Pancreas (tissue), 10 donors: Measurements from ENCODE around the gene KIZ. TPM values are rescaled to one million over a fixed set of nuclear protein-coding genes. Genes with fewer than 3 reads are reported as not detected.
A peak's percentile ranks its signal among the peaks of the same experiment; 100 is the strongest.

Source experiments
- ATAC-seq, 4 donors: fragments of 200-7000 bp; cut with Tn5 transposase; one replicate each; pipeline versions ENCODE4 v1.8.0 to v1.9.1; 2020; ENCODE audit warnings: mild to moderate bottlenecking in 4 of 4, moderate library complexity in 4 of 4
- DNase-seq, 6 donors: peaks; one replicate each; pipeline ENCODE4 v3.0.0-alpha.2; 2020
- FAIRE-seq: peaks from 2 replicates; lab custom pipeline; 2012; peaks lifted over from hg19 to GRCh38; lab: Jason Lieb, UNC
- H3K27ac ChIP-seq, 4 donors: fragments of 200-600 bp; sonication (generic); 1 replicate in 3 of 4; 2 replicates in 1 of 4; pipeline versions ENCODE4 v1.5.0 to v1.8.0; 2020
- H3K27me3 ChIP-seq, 4 donors: fragments of 200-600 bp; one replicate each; pipeline ENCODE4 v1.8.0; 2021
- H3K36me3 ChIP-seq, 3 donors: fragments of 200-600 bp; sonication (generic) in 1 of 3; one replicate each; pipeline versions ENCODE4 v1.5.0 to v1.8.0; 2020 to 2021
- H3K4me1 ChIP-seq, 3 donors: fragments of 200-600 bp; one replicate each; pipeline ENCODE4 v1.8.0; 2021
- H3K4me3 ChIP-seq, 4 donors: fragments of 200-600 bp; sonication (generic) in 2 of 4; one replicate each; pipeline versions ENCODE4 v1.5.0 to v1.8.0; 2020 to 2021
- H3K9me3 ChIP-seq, 4 donors: fragments of 200-600 bp; one replicate each; pipeline ENCODE4 v1.8.0; 2021
- WGBS, 2 donors: extraction: QIAGEN DNeasy Blood & Tissue Kit; methylation state at CpG; one replicate each; pipeline ENCODE4 v1.1.7; 2013; 5-methylcytosine and 5-hydroxymethylcytosine counted together
- intact Hi-C, 3 donors: fragments of 100-400 bp; cut with DNase I; formaldehyde crosslinking; loops; one replicate each; pipeline versions ENCODE4 v1.11.1 to v1.14.2; 2022
- polyA plus RNA-seq, 2 donors: library from polyadenylated mRNA; stranded (reverse); fragments of 200-250 nt; gene quantifications; one replicate each; pipeline ENCODE4 v1.2.3, GENCODE V29; 2013
- total RNA-seq, 6 donors: library from RNA; stranded (reverse); fragmentation: NEBNext Ultra II Directional in 4 of 6; extraction: Animal tissue kit (Norgen Biotek cat#: 25700) in 4 of 6; gene quantifications; one replicate each; pipeline versions ENCODE4 v1.2.1 to v1.2.4, GENCODE V29; 2021 to 2023
- TF ChIP-seq, protein P1 (sequence below), 4 donors: fragments of 200-600 bp; sonication (generic) in 3 of 4; IDR thresholded peaks; one replicate each; pipeline versions ENCODE4 v1.5.0 to v1.8.0; 2021; ENCODE audit warnings: antibody characterized with exemption in 4 of 4
- donor health status: healthy with polysubstance abuse.
- donor health status: DM: no; HTN: no; CAD: no; lungs with moderate emphysema.
- donor health status: DM: no; HTN: no; CAD: no.
- donor health status: control.
- donor health status: control.
- donor health status: Bipolar disorder and iron deficiency.
- donor health status: DM: yes; HTN: yes; CAD: no.
- donor health status: DM: no; HTN: no; CAD: no.
- donor health status: DM: no; HTN: no; CAD: no.
- donor health status: DM: yes; HTN: yes; CAD: no.

Gene KIZ
- total and polyA plus RNA-seq, 8 donors, result 8.5 to 28.7 (median 19.2) TPM

DNA sequence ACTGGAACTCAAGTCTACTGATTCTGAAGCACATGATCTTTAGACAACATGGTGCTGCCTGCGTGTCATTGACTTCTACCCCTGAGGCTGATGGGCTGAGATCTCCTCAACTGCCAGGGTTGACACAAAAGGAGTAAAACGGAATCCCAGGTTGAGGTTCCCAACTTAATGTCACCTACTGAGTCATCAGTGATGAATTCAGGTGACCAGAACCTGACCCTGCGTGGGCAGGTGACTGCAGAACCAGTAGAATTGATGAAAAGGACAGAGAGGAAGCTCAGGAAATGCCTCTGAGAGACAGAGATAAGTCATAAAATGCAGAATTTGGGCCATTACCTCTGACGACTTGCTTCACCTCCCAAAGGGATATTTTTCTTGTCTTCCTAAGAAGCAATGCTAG lies 7.7 kb upstream of the KIZ start:
- Histone ChIP-seq H3K9me3 (no peaks in the 10 kb centered on the region), H3K36me3 (no peaks in the 10 kb centered on the region), H3K4me3 (no peak overlapping the region), H3K4me1 (no peaks in the 10 kb centered on the region), H3K27me3 (no peaks in the 10 kb centered on the region), H3K27ac (no peak overlapping the region)
- intact Hi-C loops, result no loop called here
- 51 to 63% methylated on average over 4 of the region's 4 CpGs for WGBS, 2 donors
- FAIRE-seq (no peak), DNase-seq (no peak), ATAC-seq (no peak)
- TF ChIP-seq, protein P1, sequence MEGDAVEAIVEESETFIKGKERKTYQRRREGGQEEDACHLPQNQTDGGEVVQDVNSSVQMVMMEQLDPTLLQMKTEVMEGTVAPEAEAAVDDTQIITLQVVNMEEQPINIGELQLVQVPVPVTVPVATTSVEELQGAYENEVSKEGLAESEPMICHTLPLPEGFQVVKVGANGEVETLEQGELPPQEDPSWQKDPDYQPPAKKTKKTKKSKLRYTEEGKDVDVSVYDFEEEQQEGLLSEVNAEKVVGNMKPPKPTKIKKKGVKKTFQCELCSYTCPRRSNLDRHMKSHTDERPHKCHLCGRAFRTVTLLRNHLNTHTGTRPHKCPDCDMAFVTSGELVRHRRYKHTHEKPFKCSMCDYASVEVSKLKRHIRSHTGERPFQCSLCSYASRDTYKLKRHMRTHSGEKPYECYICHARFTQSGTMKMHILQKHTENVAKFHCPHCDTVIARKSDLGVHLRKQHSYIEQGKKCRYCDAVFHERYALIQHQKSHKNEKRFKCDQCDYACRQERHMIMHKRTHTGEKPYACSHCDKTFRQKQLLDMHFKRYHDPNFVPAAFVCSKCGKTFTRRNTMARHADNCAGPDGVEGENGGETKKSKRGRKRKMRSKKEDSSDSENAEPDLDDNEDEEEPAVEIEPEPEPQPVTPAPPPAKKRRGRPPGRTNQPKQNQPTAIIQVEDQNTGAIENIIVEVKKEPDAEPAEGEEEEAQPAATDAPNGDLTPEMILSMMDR (IDR thresholded peaks at IDR 0.05), result no peak

DNA sequence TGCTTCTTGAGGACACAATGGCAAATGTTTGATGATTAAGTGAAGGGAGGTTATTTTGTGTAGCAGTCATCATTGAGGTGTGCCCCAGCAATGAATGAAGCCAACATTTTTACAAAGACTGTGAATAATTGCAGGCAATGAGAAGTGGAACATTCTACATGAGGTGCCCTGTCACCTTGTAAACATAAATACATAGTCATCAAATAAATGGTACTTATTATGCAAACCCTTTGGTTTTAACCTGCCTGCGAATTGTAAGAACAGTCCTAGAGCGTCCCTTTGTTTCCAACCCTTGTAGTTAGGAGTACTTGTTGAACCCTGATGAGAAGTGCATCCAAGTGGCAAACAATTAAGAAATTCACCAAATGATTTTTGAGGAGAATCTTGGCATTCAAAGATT lies 7.1 kb upstream of the KIZ start:
- no peak overlapping the region for H3K27ac ChIP-seq
- FAIRE-seq, result no peak
- DNase-seq, result no peak
- H3K4me1 ChIP-seq, result no peaks in the 10 kb centered on the region
- TF ChIP-seq, protein P1 (IDR thresholded peaks at IDR 0.05), result no peak
- H3K36me3 ChIP-seq, result no peaks in the 10 kb centered on the region
- H3K27me3 ChIP-seq, result no peaks in the 10 kb centered on the region
- no peak overlapping the region for H3K4me3 ChIP-seq
- 86 to 88% methylated on average over 2 of the region's 2 CpGs for WGBS, 2 donors
- intact Hi-C loops, result no loop called here
- ATAC-seq, result no peak
- H3K9me3 ChIP-seq, result no peaks in the 10 kb centered on the region

DNA sequence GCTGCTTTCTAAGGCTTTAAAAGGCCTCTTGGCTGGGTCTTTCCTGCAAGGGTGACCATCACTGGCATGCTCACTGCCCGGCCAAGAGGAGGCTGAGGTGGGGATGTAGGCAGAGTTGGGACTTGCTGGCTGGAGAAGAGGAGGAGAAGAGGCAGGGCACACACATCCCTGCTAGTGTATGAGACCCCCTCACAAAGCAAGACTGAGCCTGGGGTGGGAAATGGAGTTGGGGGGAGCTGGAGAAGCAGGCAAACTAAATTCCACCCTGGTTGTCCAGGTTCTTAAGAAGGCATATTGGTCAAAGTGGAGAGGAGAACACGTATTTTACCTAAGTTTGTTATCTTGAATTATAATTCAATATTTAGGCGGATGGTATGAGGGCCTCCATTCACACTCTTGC lies 1.7 kb upstream of the KIZ start:
- intact Hi-C loops, result no loop called here
- H3K27me3 ChIP-seq, result no peaks in the 10 kb centered on the region
- WGBS, 2 donors, result 86 to 87% methylated on average over 3 of the region's 3 CpGs
- no peak overlapping the region for H3K4me3 ChIP-seq
- H3K27ac ChIP-seq, result no peak overlapping the region
- TF ChIP-seq, protein P1 (IDR thresholded peaks at IDR 0.05), result no peak
- DNase-seq (no peak), FAIRE-seq (no peak), ATAC-seq (no peak)
- no peaks in the 10 kb centered on the region for H3K9me3 ChIP-seq
- H3K4me1 ChIP-seq, result peaks cover 0 to 10% (median 7%) of the 10 kb centered on the region in 3 donors
- H3K36me3 ChIP-seq, result no peaks in the 10 kb centered on the region

DNA sequence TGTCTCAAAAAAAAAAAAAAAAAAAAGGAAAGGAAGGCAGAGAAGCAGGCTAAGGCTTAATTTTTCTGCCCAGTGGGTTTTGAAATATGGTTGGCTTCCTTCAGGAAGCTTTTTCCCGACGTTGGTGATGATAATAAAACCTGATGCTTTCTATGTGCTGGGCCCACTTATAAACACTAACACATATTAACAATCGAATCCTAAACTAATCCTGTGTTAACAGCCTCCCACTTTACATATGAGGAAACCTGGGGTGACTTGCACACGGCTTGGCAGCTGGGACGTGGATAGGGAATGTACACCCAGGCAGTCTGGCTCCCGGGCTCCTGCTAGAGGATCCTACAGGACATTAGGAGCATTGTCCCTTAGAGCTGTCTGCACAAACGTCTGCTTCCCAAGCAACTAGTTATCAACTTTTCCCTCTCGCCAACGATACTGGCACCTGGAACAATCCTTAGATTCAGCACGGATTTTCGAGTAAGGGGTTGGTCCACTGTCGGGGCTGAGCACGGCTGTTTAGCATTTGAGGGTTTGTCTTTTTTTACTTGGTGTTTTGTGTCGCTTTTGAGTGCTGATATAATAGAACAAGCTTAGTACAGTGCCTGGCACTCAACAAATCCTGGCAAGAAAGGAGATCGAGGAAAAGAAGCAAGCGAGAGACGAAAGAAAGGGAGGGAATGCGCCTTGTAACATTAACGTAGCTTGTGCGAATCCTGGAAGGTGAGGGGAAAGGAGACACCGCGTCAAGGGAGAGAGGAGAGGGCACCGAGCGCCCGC lies 622 bp upstream of the KIZ start:
- peaks cover 0 to 10% (median 7%) of the 10 kb centered on the region in 3 donors for H3K4me1 ChIP-seq
- intact Hi-C loops, result no loop called here
- DNase-seq, result peak; percentile 23 to 62 (median 47)
- WGBS, 2 donors, result 1 to 2% methylated on average over 24 to 25 of the region's 25 CpGs
- peak overlapping the region; percentile 13 to 77 (median 49) for H3K27ac ChIP-seq
- no peaks in the 10 kb centered on the region for H3K9me3 ChIP-seq
- H3K4me3 ChIP-seq, result peak overlapping the region; percentile 40 to 98 (median 92)
- peak; percentile 46 to 73 (median 62) for ATAC-seq
- no peaks in the 10 kb centered on the region for H3K27me3 ChIP-seq
- TF ChIP-seq, protein P1 (IDR thresholded peaks at IDR 0.05), result no peak
- no peaks in the 10 kb centered on the region for H3K36me3 ChIP-seq
- no peak for FAIRE-seq

DNA sequence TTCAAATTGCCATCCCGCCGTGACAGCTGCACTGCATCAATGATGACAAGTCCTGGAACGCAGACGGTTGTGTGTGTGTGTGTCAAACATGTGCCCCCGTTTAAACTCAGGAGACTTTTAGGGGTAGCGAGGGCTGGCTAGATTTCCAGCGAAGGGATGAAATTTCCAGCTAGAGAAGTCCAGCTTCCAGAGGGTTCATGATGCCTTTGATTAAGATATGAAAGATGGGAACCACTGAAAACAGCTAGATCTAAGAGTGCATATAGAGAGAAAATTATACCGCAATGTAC lies 644 bp downstream of the KIZ start:
- WGBS, 2 donors, result 1 to 5% methylated on average over 8 of the region's 8 CpGs
- Histone ChIP-seq H3K4me3 (peak overlapping the region; percentile 91 to 98 (median 95)), H3K27me3 (no peaks in the 10 kb centered on the region), H3K27ac (no peak overlapping the region), H3K36me3 (no peaks in the 10 kb centered on the region), H3K9me3 (no peaks in the 10 kb centered on the region), H3K4me1 (peaks cover 0 to 10% (median 7%) of the 10 kb centered on the region in 3 donors)
- FAIRE-seq (no peak), ATAC-seq (peak in 3 of 4 donors; percentile 1 to 3 (median 1)), DNase-seq (no peak)
- TF ChIP-seq, protein P1 (IDR thresholded peaks at IDR 0.05), result no peak
- intact Hi-C loops, result no loop called here
